Ishikawa (cell line): ENCODE results near the gene SERPIND1.

Experiments used
- CEBPB ChIP-seq: IDR thresholded peaks from 2 replicates; pipeline ENCODE4 v1.6.1; 2012
- CREB1 ChIP-seq: IDR thresholded peaks from 2 replicates; pipeline ENCODE4 v1.6.1; 2012; ENCODE audit warnings: low read depth
- EGR1 ChIP-seq: IDR thresholded peaks from 2 replicates; pipeline ENCODE4 v1.6.1; 2012
- EP300 ChIP-seq: IDR thresholded peaks from 2 replicates; pipeline ENCODE4 v1.6.1; 2012; ENCODE audit warnings: borderline replicate concordance
- FOXM1 ChIP-seq: IDR thresholded peaks from 2 replicates; pipeline ENCODE4 v1.6.1; 2012; ENCODE audit warnings: low read depth, borderline replicate concordance
- NFIC ChIP-seq: IDR thresholded peaks from 2 replicates; pipeline ENCODE4 v1.6.1; 2012
- RAD21 ChIP-seq: IDR thresholded peaks from 2 replicates; pipeline ENCODE4 v1.6.1; 2012; ENCODE audit warnings: low read depth
- TAF1 ChIP-seq: IDR thresholded peaks from 2 replicates; pipeline ENCODE4 v1.6.1; 2012; ENCODE audit warnings: low read depth, mild to moderate bottlenecking
- TCF12 ChIP-seq: IDR thresholded peaks from 2 replicates; pipeline ENCODE4 v1.6.1; 2012; ENCODE audit warnings: low read depth
- TEAD4 ChIP-seq: IDR thresholded peaks from 2 replicates; pipeline ENCODE4 v1.6.1; 2012
- YY1 ChIP-seq: IDR thresholded peaks from 2 replicates; pipeline ENCODE4 v1.6.1; 2012; ENCODE audit warnings: low read depth
- ZBTB7A ChIP-seq: IDR thresholded peaks from 2 replicates; pipeline ENCODE4 v1.6.1; 2012; ENCODE audit warnings: low read depth
- TF ChIP-seq, protein P1 (sequence below): IDR thresholded peaks from 2 replicates; pipeline ENCODE4 v1.6.1; 2012
- TF ChIP-seq, protein P2 (sequence below): IDR thresholded peaks from 2 replicates; pipeline ENCODE4 v1.6.1; 2012; ENCODE audit warnings: low read depth, mild to moderate bottlenecking
- TF ChIP-seq, protein P3 (sequence below): IDR thresholded peaks from 2 replicates; pipeline ENCODE4 v1.6.1; 2012

SERPIND1 gene

DNA sequence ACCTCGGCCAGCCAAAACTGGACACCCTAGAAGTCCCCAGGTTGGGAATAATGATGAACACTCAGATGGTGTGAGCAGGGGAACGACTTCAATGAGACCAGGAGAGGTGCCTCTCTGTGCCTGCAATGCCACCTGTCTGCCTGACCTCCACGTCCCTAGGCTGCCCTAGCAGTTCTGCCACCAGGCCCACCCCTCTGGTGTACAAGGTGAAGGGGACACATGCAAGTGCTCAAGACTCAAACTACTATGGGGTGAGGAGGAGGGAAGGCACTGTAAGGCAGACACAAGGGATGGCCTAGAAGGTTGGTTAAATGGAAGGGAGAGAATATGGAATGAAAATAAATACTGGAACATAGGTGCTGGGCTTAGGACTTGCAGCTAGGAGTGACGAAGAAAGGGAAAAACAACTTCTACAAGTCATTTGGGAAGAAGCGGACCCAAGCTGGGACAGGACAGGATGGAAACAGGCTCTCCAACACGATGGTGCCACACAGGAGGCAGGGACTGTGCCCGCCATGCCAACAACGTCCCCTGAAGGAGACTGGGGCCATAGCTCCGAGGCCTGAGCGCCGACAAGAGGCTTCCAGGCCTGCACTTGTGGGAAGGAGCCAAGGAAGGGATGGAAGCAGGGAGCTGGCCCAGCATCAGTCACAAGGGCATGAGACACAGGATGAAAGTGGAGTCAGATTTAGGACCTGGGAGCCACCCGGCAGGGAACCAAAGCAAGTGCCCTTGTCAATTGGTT, 18.5 kb downstream of the SERPIND1 start:
- TF ChIP-seq, protein P1, sequence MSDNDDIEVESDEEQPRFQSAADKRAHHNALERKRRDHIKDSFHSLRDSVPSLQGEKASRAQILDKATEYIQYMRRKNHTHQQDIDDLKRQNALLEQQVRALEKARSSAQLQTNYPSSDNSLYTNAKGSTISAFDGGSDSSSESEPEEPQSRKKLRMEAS = no peak
- TF ChIP-seq CREB1 = no peak
- TF ChIP-seq NFIC = no peak
- no peak for TF ChIP-seq CEBPB
- TF ChIP-seq TCF12 = no peak
- TF ChIP-seq YY1 = no peak
- TF ChIP-seq, protein P2, sequence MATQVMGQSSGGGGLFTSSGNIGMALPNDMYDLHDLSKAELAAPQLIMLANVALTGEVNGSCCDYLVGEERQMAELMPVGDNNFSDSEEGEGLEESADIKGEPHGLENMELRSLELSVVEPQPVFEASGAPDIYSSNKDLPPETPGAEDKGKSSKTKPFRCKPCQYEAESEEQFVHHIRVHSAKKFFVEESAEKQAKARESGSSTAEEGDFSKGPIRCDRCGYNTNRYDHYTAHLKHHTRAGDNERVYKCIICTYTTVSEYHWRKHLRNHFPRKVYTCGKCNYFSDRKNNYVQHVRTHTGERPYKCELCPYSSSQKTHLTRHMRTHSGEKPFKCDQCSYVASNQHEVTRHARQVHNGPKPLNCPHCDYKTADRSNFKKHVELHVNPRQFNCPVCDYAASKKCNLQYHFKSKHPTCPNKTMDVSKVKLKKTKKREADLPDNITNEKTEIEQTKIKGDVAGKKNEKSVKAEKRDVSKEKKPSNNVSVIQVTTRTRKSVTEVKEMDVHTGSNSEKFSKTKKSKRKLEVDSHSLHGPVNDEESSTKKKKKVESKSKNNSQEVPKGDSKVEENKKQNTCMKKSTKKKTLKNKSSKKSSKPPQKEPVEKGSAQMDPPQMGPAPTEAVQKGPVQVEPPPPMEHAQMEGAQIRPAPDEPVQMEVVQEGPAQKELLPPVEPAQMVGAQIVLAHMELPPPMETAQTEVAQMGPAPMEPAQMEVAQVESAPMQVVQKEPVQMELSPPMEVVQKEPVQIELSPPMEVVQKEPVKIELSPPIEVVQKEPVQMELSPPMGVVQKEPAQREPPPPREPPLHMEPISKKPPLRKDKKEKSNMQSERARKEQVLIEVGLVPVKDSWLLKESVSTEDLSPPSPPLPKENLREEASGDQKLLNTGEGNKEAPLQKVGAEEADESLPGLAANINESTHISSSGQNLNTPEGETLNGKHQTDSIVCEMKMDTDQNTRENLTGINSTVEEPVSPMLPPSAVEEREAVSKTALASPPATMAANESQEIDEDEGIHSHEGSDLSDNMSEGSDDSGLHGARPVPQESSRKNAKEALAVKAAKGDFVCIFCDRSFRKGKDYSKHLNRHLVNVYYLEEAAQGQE = no peak
- TF ChIP-seq RAD21 = no peak
- TF ChIP-seq, protein P3, sequence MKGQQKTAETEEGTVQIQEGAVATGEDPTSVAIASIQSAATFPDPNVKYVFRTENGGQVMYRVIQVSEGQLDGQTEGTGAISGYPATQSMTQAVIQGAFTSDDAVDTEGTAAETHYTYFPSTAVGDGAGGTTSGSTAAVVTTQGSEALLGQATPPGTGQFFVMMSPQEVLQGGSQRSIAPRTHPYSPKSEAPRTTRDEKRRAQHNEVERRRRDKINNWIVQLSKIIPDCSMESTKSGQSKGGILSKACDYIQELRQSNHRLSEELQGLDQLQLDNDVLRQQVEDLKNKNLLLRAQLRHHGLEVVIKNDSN = no peak
- no peak for TF ChIP-seq TEAD4

DNA sequence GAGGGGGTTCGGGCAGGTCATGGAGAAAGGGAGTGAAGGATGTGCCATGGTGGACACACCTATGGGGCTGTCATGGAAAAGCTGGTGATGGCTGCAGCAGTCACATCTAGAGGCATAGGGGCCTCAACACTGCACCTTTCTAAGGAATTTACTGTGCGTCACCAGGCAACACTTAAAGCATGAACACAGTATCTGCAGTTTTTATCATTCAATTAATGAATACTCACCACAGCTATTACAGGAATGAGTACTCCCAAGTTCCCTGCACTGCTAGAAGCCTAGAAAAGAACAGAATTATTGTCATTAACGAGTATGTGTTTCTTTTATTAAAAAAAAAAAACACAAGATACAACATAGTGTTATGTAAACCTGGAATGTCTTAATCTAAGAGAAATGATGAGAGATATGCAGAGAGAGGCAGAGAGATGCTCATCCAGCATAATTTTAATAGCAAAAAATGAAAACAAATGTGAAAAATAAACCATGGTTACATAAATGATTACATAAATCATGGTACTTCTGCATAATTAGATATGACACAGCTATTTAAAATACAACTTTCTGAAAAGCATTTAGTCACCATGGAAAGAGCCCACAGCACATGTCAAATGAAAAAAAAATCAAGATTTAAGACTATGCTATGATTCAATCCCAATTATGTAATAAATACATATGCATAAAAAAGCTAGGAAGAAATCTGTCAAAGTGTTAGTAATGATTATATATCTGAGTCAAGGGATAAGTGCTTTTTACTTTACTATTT, 19.2 kb downstream of the SERPIND1 start:
- TF ChIP-seq YY1 = no peak
- no peak for TF ChIP-seq FOXM1
- TF ChIP-seq, protein P1 = no peak
- no peak for TF ChIP-seq TAF1
- TF ChIP-seq EGR1 = no peak
- no peak for TF ChIP-seq TCF12
- no peak for TF ChIP-seq ZBTB7A
- TF ChIP-seq NFIC = no peak
- no peak for TF ChIP-seq CEBPB
- no peak for TF ChIP-seq TEAD4
- TF ChIP-seq EP300 = no peak

DNA sequence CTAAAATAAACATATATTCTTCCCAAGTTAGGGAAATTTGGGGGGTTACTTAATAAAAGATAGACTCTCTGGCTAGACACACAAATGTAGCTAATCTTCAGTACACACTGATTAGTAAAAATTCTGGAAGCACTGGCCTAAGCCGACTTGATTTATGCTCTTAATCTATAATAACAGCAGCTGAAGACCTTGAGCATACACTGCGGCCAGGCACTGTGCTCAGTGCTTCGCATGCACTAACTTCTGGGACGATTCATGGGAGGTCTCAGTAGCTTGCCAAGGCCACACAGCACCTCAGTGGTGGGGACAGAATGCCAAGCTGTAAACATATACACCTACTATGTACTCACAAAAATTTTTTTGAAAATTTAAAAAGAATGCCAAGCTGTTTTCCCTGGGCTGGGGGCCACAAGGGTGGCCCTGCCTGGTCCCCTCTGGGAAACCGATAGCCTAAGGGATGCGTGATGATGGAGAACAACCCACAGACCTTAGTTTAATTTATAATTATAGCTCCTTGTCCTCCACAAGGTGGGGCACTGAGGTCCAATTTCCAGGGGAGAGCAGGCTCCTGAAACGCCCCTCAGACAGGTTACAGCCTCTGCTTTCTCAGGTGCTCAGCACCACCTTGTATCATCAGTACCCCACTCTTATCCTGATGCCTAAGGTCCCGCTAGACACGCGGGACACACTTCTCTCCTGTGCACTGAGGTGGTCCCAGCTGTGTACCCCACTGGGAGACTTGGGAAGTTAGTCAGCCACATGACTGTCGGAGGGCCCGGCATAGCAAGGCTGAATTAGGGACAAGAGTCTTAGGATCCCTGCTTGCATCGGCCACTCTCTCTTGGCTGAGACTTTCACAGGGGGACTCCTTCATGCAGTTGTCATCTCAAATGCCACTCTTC, 20.1 kb downstream of the SERPIND1 start:
- TF ChIP-seq FOXM1 (no peak), NFIC (no peak), TCF12 (no peak), CEBPB (no peak), TAF1 (no peak), EGR1 (no peak), EP300 (no peak), CREB1 (no peak), ZBTB7A (no peak), YY1 (no peak), RAD21 (no peak), TEAD4 (no peak)
- TF ChIP-seq, protein P2 = no peak
- TF ChIP-seq, protein P3 = no peak
- TF ChIP-seq, protein P1 = no peak

DNA sequence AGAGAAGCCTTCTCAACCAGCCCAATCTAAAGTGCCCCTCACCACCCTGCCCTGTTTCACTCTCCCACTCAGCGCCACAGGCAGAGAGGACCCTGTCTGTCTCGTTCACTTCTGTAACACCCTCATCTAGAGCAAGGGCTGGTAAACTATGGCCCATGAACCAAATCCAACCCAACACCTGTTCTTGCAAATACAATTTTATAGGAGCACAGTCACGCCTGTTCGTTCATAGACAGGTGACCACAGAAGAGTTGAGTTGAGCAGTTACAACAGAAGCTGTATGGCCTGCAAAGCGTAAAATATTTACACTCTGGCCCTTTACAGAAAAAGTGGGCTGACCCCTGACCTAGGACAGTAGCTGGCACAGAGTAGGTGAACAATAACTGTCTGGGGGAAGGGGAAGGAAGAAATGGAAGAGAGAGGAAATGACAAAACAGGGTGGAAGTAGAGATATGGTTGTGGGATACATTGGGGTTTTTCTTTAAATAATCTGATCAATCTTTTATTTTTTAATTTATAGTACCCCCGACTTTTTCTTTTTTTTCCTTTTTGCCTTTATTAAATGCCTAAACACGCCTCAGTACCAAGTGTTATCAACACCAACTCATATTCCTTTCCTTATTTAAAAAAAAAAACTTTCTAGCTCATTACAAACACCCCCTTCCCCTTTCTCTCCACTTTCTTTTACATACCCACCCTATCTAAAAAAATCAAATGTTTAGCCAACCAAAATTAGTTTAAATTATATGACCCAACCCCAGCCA, 20.9 kb downstream of the SERPIND1 start:
- no peak for TF ChIP-seq NFIC
